Neural cell (in vitro differentiated cells): ENCODE measurements around the gene RAD54L2. TPM values are rescaled to one million over a fixed set of nuclear protein-coding genes. Genes with fewer than 3 reads are reported as not detected.

ENCODE experiments used
- H2AFZ ChIP-seq: fragments of 200-600, 300-800 bp; sonication (generic), shearing (Covaris generic); 2 replicates; pipeline ENCODE4 v1.6.0; 2014; ENCODE audit warnings: low read depth, mild to moderate bottlenecking, antibody characterized with exemption, low read length, moderate library complexity
- H3F3A ChIP-seq: fragments of 200-600 bp; shearing (Covaris generic); 2 replicates; pipeline ENCODE4 v1.6.1; 2016; ENCODE audit warnings: mild to moderate bottlenecking, moderate library complexity, mixed read lengths, antibody characterized with exemption, low read length; ENCODE audit not compliant: insufficient read depth, poor library complexity, severe bottlenecking
- H3K27ac ChIP-seq: fragments of 200-600, 300-800 bp; sonication (generic), shearing (Covaris generic); 2 replicates; pipeline ENCODE4 v1.5.1; 2014; ENCODE audit warnings: mild to moderate bottlenecking, low read length, moderate library complexity
- H3K27me3 ChIP-seq: fragments of 300-800, 200-600 bp; sonication (generic), shearing (Covaris generic); 2 replicates; pipeline ENCODE4 v1.6.0; 2014; ENCODE audit warnings: mild to moderate bottlenecking, low read depth, low read length, moderate library complexity; ENCODE audit not compliant: insufficient read depth
- H3K36me3 ChIP-seq: fragments of 300-800, 200-600 bp; sonication (generic), shearing (Covaris generic); 2 replicates; pipeline ENCODE4 v1.5.1; 2014; ENCODE audit warnings: mild to moderate bottlenecking, antibody characterized with exemption, low read length, moderate library complexity; ENCODE audit not compliant: insufficient read depth
- H3K4me2 ChIP-seq: fragments of 300-800, 200-600 bp; sonication (generic), shearing (Covaris generic); 2 replicates; pipeline ENCODE4 v1.6.0; 2014; ENCODE audit warnings: mild to moderate bottlenecking, low read length
- H3K4me3 ChIP-seq: fragments of 300-800, 200-600 bp; sonication (generic), shearing (Covaris generic); 2 replicates; pipeline ENCODE4 v1.5.1; 2014; ENCODE audit warnings: mild to moderate bottlenecking, low read length, moderate library complexity
- H3K79me2 ChIP-seq: fragments of 200-600 bp; shearing (Covaris generic); replicated peaks from 2 replicates; pipeline ENCODE4 v1.6.0; 2014; ENCODE audit warnings: mild to moderate bottlenecking, low read length, moderate library complexity; ENCODE audit not compliant: insufficient read depth
- H3K9ac ChIP-seq: fragments of 300-800, 200-600 bp; sonication (generic), shearing (Covaris generic); 2 replicates; pipeline ENCODE4 v1.6.1; 2016; ENCODE audit warnings: mild to moderate bottlenecking, low read length, mixed read lengths
- H3K9me2 ChIP-seq: fragments of 200-600 bp; shearing (Covaris generic); 2 replicates; pipeline ENCODE4 v1.6.1; 2016; ENCODE audit warnings: mild to moderate bottlenecking, low read length, mixed read lengths; ENCODE audit not compliant: insufficient read depth
- H3K9me3 ChIP-seq: fragments of 200-600, 300-800 bp; sonication (generic), shearing (Covaris generic); 2 replicates; pipeline ENCODE4 v1.6.1; 2016; ENCODE audit warnings: mild to moderate bottlenecking, mixed run types, low read length, moderate library complexity, mixed read lengths
- H4K20me1 ChIP-seq: fragments of 200-600 bp; shearing (Covaris generic); 2 replicates; pipeline ENCODE4 v1.6.1; 2016; ENCODE audit warnings: mild to moderate bottlenecking, mixed run types; ENCODE audit not compliant: insufficient read depth
- CTCF ChIP-seq: fragments of 450-650 bp; IDR thresholded peaks from 2 replicates; pipeline ENCODE4 v1.5.1; 2014; ENCODE audit warnings: antibody characterized with exemption, mild to moderate bottlenecking, moderate library complexity; ENCODE audit not compliant: poor library complexity, severe bottlenecking
- EP300 ChIP-seq: fragments of 450-650 bp; conservative IDR thresholded peaks from 2 replicates; pipeline ENCODE4 v1.6.1; 2014; ENCODE audit warnings: antibody characterized with exemption, mild to moderate bottlenecking, moderate library complexity; ENCODE audit not compliant: poor library complexity, severe bottlenecking
- EZH2 ChIP-seq: fragments of 200-600, 300-800 bp; shearing (Covaris generic), sonication (generic); IDR thresholded peaks from 2 replicates; pipeline ENCODE4 v1.6.1; 2014; ENCODE audit warnings: antibody characterized with exemption, low read length, borderline replicate concordance, mild to moderate bottlenecking; ENCODE audit not compliant: insufficient read depth, poor library complexity, severe bottlenecking
- MXI1 ChIP-seq: fragments of 450-650 bp; conservative IDR thresholded peaks from 2 replicates; pipeline ENCODE4 v1.6.1; 2014; ENCODE audit warnings: antibody characterized with exemption, mild to moderate bottlenecking; ENCODE audit not compliant: poor library complexity, severe bottlenecking
- POLR2AphosphoS5 ChIP-seq: IDR thresholded peaks from 2 replicates; pipeline ENCODE4 v1.6.1; 2012
- RAD21 ChIP-seq: fragments of 450-650 bp; conservative IDR thresholded peaks from 2 replicates; pipeline ENCODE4 v1.6.1; 2014; ENCODE audit warnings: antibody characterized with exemption, mild to moderate bottlenecking, moderate library complexity
- REST ChIP-seq: IDR thresholded peaks from 2 replicates; pipeline ENCODE4 v1.6.1; 2012; ENCODE audit warnings: borderline replicate concordance
- SMC3 ChIP-seq: fragments of 450-650 bp; conservative IDR thresholded peaks from 2 replicates; pipeline ENCODE4 v1.6.1; 2014; ENCODE audit warnings: antibody characterized with exemption, mild to moderate bottlenecking, moderate library complexity; ENCODE audit not compliant: poor library complexity
- TAF1 ChIP-seq: IDR thresholded peaks from 2 replicates; pipeline ENCODE4 v1.6.1; 2012; ENCODE audit warnings: low read depth
- polyA plus RNA-seq: library from polyadenylated mRNA; depleted of rRNA; stranded (reverse); fragments of >200 nt; gene quantifications from 2 replicates; pipeline ENCODE4 v1.2.3, GENCODE V29; 2014

Gene RAD54L2
- polyA plus RNA-seq, 1 donor from 2014 or later: 14.5 TPM

- no peak for TF ChIP-seq TAF1
- TF ChIP-seq MXI1: no peak
- no peak for TF ChIP-seq POLR2AphosphoS5
- no peak for TF ChIP-seq SMC3
- TF ChIP-seq REST: no peak
- H3K36me3 ChIP-seq: no peaks in the 10 kb centered on the region
- no peak overlapping the region for H3K27ac ChIP-seq
- H3F3A ChIP-seq: no peaks in the 10 kb centered on the region
- no peaks in the 10 kb centered on the region for H3K9me2 ChIP-seq
- H4K20me1 ChIP-seq: no peaks in the 10 kb centered on the region
- H3K4me3 ChIP-seq: no peak overlapping the region
- H3K9ac ChIP-seq: no peak overlapping the region
- no peak overlapping the region for H2AFZ ChIP-seq
- no peaks in the 10 kb centered on the region for H3K9me3 ChIP-seq
- no peak overlapping the region for H3K4me2 ChIP-seq
- H3K27me3 ChIP-seq: no peaks in the 10 kb centered on the region
- no peaks in the 10 kb centered on the region for H3K79me2 ChIP-seq
These were observed 30.5 kb downstream of the RAD54L2 start for GRCh38 chr3:51568996-51569395.

- H4K20me1 ChIP-seq: no peaks in the 10 kb centered on the region
- TF ChIP-seq REST (no peak), POLR2AphosphoS5 (no peak), TAF1 (no peak), EZH2 (no peak), SMC3 (no peak), CTCF (no peak), RAD21 (no peak), MXI1 (no peak), EP300 (no peak)
- no peak overlapping the region for H3K4me2 ChIP-seq
- H3K9me3 ChIP-seq: no peaks in the 10 kb centered on the region
- no peak overlapping the region for H3K4me3 ChIP-seq
- H3F3A ChIP-seq: no peaks in the 10 kb centered on the region
- H3K27ac ChIP-seq: no peak overlapping the region
- no peak overlapping the region for H3K9ac ChIP-seq
- no peaks in the 10 kb centered on the region for H3K27me3 ChIP-seq
- H3K36me3 ChIP-seq: no peaks in the 10 kb centered on the region
- H2AFZ ChIP-seq: no peak overlapping the region
- peaks cover 2% of the 10 kb centered on the region for H3K79me2 ChIP-seq
- no peaks in the 10 kb centered on the region for H3K9me2 ChIP-seq
These were observed 39.7 kb downstream of the RAD54L2 start for GRCh38 chr3:51578238-51578637.
